ENCODE data around the gene RIMS4. TPM values are rescaled to one million over a fixed set of nuclear protein-coding genes. Genes with fewer than 3 reads are reported as not detected.

Gene RIMS4
- total RNA-seq, 4 donors from 2014 or later = 1.2 to 2.6 (median 1.9) TPM

- intact Hi-C loops (cut with DNase I) = no loop called here
- 94% methylated on average over 9 of the region's 9 CpGs for WGBS
- no peak for TF ChIP-seq CTCF (IDR thresholded peaks at IDR 0.05)
- peak overlapping the region; percentile 82 to 91 (median 84) for H3K27ac ChIP-seq (replicated peaks in 1 of 4)
- no peaks in the 10 kb centered on the region for H3K27me3 ChIP-seq
- DNase-seq (ENCODE audit: extremely low spot score) = no peak
- H3K4me1 ChIP-seq = peaks cover 34 to 84% (median 65%) of the 10 kb centered on the region in 4 donors
- no peaks in the 10 kb centered on the region for H3K9me3 ChIP-seq
- H3K4me3 ChIP-seq = no peak overlapping the region
- H3K36me3 ChIP-seq = no peaks in the 10 kb centered on the region
Observed at GRCh38 chr20:44703956-44704488, 106.3 kb downstream of the RIMS4 start.

GRCh38 chr20:44703183-44703925, 107.0 kb downstream of the RIMS4 start:
- Histone ChIP-seq H3K9me3 (no peaks in the 10 kb centered on the region), H3K36me3 (no peaks in the 10 kb centered on the region), H3K4me1 (peaks cover 34 to 87% (median 71%) of the 10 kb centered on the region in 4 donors), H3K4me3 (no peak overlapping the region), H3K27me3 (no peaks in the 10 kb centered on the region), H3K27ac (replicated peaks in 1 of 4) (peak overlapping the region; percentile 82 to 91 (median 84))
- WGBS = 53% methylated on average over 11 of the region's 12 CpGs
- intact Hi-C loops (cut with DNase I) = no loop called here
- TF ChIP-seq EP300 (IDR thresholded peaks at IDR 0.05) (no peak), POLR2AphosphoS5 (IDR thresholded peaks at IDR 0.05) (no peak), CTCF (IDR thresholded peaks at IDR 0.05) (no peak), POLR2A (IDR thresholded peaks at IDR 0.05; ENCODE audit: low read depth) (no peak)
- no peak for DNase-seq (ENCODE audit: extremely low spot score)

GRCh38 chr20:44702776-44703175, 107.6 kb downstream of the RIMS4 start:
- peak; percentile 94 for DNase-seq (ENCODE audit: extremely low spot score)
- Histone ChIP-seq H3K4me1 (peaks cover 34 to 87% (median 74%) of the 10 kb centered on the region in 4 donors), H3K27me3 (no peaks in the 10 kb centered on the region), H3K9me3 (no peaks in the 10 kb centered on the region), H3K4me3 (no peak overlapping the region), H3K27ac (replicated peaks in 1 of 4) (peak overlapping the region; percentile 82 to 91 (median 84)), H3K36me3 (no peaks in the 10 kb centered on the region)
- TF ChIP-seq EP300 (IDR thresholded peaks at IDR 0.05) (no peak), POLR2AphosphoS5 (IDR thresholded peaks at IDR 0.05) (peak; percentile 53 to 88)
- 60% methylated on average over 1 of the region's 9 CpGs for WGBS
- intact Hi-C loops (cut with DNase I) = no loop called here

- WGBS = 89% methylated on average over 7 of the region's 7 CpGs
- no peak for DNase-seq (ENCODE audit: extremely low spot score)
- no peaks in the 10 kb centered on the region for H3K9me3 ChIP-seq
- no peak for TF ChIP-seq EP300 (IDR thresholded peaks at IDR 0.05)
- no peaks in the 10 kb centered on the region for H3K27me3 ChIP-seq
- intact Hi-C loops (cut with DNase I) = no loop called here
- H3K4me3 ChIP-seq = no peak overlapping the region
- H3K4me1 ChIP-seq = peaks cover 33 to 85% (median 71%) of the 10 kb centered on the region in 4 donors
- no peaks in the 10 kb centered on the region for H3K36me3 ChIP-seq
- peak overlapping the region; percentile 82 to 91 (median 84) for H3K27ac ChIP-seq (replicated peaks in 1 of 4)
Observed at GRCh38 chr20:44701858-44702256, 108.5 kb downstream of the RIMS4 start.

Other genes starting within 250 kb of the RIMS4 start
- 100 to 1,000 TPM; 305 to 398 (median 357) TPM for gene PKIG, start 228.0 kb downstream of the RIMS4 start, total RNA-seq
- 10 to 100 TPM in 3 of 4 donors, 1 to 10 TPM in 1; 9.6 to 18.4 (median 13.4) TPM for gene ADA, start 158.8 kb downstream of the RIMS4 start, total RNA-seq
- 100 to 1,000 TPM; 350 to 833 (median 456) TPM for gene CCN5, start 95.2 kb downstream of the RIMS4 start, total RNA-seq
- gene KCNK15, start 64.7 kb downstream of the RIMS4 start, total RNA-seq = 1 to 10 TPM; 3.6 to 5.6 (median 5.0) TPM
- 100 to 1,000 TPM; 121 to 140 (median 130) TPM for gene YWHAB, start 75.2 kb upstream of the RIMS4 start, total RNA-seq
- gene PABPC1L, start 99.5 kb upstream of the RIMS4 start, total RNA-seq = 1 to 10 TPM; 2.0 to 5.9 (median 2.9) TPM
- gene TOMM34, start 149.9 kb upstream of the RIMS4 start, total RNA-seq = 10 to 100 TPM in 3 of 4 donors, 1 to 10 TPM in 1; 5.8 to 14.8 (median 13.9) TPM
- gene STK4, start 156.0 kb upstream of the RIMS4 start, total RNA-seq = 10 to 100 TPM; 26.0 to 31.6 (median 27.7) TPM